Measurements from ENCODE around the gene MIPOL1.
"Not testable (repeated sequence)": the region's sequence is repeated elsewhere in the genome, so short reads cannot be mapped to it uniquely, and the experiment has no call there.

MIPOL1 gene

DNA sequence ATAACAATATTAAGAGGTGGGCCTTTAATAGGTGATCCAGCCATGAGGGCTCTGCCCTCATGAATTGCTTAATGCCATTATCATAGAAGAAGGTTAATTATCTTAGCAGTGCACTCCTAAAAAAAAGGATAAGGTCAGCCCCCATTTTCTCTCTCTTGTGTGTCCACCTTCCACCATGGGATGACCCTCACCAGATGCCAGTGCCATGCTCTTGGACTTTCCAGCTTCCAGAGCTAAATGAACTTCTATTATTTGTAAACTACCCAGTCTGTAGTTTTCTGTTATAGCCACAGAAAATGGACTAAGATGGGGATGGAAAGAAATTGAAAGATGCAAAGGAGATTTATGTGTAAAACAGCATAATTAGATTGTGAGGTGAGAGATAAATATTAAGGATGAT lies 271.9 kb downstream of the MIPOL1 start:
- no peak for DNase-seq

DNA sequence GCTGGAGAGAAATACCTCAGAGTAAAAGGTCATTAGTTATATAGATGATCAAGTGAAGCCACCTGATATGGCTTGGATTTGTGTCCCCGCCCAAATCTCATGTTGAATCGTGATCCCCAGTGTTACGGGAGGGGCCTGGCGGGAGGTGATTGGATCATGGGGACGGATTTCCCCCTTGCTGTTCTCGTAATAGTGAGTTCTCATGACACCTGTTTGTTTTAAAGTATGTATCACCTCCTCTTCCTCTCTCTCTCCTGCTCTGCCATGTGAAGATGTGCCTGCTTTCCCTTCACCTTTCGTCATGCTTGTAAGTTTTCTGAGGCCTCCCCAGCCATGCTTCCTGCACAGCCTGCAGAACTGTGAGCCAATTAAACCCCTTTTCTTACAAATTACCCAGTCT lies 272.5 kb downstream of the MIPOL1 start:
- DNase-seq = no peak

DNA sequence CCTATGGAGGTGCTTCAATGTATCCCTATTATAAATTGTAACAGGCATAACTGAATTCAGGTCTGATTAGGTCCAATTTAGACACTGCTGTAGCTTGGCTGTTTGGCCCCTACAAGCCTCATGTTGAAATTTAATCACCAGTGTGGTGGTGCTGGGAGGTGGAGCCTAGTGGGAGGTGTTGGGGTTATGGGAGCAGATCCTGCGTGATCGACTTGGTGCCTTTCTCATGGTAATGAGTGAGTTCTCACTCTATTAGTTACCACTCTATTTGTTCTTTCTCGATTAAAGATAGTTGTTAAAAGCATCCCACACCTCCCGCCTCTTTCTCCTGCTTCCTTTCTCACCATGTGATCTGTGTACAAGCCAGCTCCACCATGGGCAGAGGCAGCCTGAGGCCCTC lies 275.2 kb downstream of the MIPOL1 start:
- no peak for DNase-seq

DNA sequence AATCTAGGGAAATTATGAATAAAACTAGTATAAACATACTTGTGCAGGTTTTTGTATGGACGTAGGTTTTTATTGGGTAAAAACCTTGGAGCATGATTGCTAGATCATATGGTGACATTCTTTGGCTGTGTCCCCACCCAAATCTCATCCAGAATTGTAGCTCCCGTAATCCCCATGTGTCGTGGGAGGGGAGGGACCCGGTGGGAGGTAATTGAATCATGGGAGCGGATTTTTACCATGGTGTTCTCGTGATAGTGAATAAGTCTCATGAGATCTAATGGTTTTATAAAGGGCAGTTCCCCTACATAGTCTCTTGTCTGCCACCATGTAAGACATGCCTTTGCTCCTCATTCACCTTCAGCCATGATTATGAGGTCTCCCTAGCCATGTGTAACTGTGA lies 276.5 kb downstream of the MIPOL1 start:
- DNase-seq = no peak

DNA sequence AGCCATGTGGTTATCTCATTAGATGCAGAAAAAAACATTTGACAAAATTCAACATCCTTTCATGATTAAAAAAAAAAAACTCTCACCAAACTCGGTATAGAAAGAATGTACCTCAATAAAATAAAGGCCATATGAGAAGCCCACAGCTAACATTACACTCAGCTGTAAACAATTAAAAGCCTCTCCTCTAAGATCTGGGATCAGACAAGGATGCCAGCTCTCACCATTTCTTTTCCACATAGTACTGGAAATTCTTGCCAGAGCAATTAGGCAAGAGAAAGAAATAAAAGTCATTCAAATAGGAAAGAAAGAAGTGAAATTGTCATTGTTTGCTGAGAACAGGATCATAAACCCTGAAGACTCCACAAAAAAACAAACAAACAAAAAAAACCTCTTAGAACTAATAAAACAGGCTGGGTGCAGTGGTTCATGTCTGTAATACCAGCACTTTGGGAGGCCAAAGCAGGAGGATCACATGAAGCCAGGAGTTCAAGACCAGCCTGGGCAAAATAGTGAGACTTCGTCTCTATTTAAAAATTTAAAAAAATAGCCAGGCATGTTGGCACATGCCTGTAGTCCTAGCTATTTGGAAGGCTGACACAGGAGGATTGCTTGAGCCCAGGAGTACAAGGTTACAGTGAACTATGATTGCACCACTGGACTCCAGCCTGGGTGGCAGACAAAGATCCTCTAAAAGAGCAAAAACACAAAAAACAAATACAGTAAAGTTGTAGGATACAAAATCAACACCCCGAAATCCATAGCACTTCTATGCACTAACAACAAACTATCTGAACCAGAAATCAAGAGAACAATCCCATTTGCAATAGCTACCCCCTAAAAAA lies 282.9 kb downstream of the MIPOL1 start:
- DNase-seq = no peak

DNA sequence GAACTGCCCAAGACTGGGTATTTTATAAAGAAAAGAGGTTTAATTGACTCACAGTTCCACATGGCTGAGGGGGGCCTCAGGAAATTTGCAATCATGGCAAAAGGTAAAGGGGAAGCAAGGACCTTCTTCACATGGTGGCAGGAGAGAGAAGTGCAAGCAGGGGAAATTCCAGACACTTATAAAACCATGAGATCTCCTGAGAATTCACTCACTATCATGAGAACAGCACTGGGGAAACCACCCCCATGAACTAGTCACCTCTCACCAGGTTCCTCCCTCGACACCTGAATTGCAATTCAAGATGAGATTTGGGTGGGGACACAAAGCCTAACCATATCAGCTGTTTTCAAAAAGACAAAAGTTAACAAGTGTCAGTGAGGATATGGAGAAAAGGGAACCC lies 284.7 kb downstream of the MIPOL1 start:
- no peak for DNase-seq

DNA sequence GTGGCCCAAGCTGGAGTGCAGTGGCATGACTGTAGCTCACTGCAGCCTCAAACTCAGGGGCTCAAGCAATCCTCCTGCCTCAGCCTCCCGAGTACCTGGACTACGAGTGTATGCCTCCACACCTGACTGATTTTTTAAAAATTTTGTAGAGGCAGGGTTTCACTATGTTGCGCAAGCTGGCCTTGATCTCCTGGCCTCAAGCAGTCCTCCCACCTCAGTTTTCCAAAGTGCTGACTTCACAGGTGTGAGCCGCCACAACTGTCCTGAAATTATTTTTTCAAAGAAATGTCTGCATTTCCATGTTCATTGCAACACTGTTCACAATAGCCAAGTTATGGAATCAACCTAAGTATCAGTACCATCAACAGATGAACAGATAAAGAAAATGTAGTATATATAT lies 285.9 kb downstream of the MIPOL1 start:
- no peak for DNase-seq

DNA sequence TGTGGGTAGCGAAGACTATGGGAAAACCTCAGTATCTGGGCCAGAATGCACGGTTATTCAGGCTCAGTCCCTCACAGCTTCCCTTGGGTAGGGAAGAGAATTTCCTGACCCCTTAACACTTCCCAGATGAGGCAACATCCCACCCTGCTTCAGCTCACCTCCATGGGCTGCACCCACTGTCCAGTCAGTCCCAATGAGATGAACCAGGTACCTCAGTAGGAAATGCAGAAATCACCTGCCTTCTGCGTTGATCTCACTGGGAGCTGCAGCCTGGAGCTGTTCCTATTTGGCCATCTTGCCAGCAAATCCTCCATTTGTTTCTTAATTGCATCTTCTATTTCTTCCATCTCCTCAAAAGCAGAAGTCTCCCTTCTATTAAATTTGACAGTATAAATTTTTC lies 292.9 kb downstream of the MIPOL1 start:
- no peak for DNase-seq

DNA sequence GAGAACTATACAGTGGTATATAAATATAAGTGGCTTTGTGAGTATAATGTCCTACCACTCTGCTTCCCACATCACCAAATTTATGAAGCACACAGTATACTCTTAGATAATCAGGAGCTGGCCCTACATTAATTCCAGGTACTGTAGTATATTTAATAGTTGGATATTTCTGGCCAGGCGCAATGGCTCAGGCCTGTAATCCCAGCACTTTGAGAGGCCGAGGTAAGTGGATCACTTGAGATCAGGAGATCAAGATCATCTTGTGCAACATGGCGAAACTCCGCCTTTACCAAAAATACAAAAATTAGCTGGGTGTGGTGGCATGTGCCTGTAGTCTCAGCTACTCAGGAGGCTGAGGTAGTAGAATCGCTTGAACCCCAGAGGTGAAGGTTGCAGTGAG lies 293.3 kb downstream of the MIPOL1 start:
- DNase-seq = no peak

DNA sequence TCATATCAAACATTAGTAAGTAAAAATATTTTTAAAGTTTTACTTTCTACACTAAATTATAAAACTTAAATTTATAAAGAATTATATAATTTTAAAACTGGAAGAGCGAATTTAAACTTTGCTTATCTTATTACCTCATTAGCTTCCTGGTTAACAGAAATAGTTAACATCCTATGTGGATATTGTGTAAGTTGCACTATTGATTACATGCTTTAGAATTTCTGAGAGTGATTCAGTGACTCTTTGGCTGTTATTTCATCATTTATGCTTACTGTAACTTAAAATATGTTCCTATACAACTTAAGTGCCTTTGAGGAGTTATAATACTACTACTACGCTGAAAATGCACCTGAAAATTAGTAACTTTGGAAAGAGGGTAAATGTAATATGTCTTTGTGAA lies 295.9 kb downstream of the MIPOL1 start:
- no peak for DNase-seq

DNA sequence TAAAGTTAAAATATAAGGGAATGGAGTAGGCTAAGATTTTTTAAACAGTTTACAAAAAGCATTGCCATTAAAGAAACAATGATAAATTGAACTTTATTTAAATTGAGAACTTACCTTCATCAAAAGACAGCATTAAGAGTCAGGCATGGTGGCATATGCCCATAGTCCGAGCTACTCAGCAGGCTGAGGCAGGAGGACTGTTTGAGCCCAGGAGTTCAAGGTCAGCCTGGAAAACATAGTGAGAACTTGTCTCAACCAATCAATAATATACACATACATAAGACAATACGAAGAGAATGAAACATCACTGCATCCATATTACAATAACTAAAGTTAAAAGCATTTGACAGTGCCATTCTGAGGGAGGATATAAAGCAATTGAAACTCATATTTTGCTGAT lies 299.7 kb downstream of the MIPOL1 start:
- DNase-seq = no peak

DNA sequence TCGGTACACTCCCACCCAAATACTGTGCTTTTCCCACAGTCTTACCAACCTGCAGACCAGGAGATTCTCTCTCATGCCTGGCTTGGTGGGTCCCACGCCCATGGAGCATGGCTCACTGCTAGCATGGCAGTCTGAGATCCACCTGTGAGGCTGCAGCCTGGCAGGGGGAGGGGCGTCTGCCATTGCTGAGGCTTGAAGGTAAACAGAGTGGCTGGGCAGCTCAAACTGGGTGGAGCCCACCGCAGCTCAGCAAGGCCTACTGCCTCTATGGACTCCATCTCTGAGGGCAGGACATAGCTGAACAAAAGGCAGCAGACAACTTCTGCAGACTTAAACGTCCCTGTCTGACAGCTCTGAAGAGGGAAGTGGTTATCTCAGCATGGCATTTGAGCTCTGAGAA lies 304.1 kb downstream of the MIPOL1 start:
- no peak for DNase-seq

DNA sequence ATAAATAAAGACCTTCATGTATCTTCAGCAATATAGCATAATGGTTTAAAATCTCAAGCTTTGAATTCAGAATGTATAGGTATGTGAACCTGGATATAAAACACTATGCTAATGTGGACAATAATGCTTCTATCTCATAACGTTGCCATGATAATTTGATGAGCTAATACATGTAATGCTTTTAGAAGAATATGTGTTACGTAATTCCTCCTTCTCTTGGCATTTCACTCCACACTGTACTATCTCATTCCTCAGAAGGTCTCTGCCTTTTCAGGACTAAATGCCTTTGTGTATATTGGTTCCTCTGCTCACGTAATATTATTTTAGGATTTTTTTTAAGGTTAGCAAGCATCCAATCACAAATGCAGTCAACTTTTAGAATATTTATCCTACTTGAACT lies 310.8 kb downstream of the MIPOL1 start:
- no peak for DNase-seq

DNA sequence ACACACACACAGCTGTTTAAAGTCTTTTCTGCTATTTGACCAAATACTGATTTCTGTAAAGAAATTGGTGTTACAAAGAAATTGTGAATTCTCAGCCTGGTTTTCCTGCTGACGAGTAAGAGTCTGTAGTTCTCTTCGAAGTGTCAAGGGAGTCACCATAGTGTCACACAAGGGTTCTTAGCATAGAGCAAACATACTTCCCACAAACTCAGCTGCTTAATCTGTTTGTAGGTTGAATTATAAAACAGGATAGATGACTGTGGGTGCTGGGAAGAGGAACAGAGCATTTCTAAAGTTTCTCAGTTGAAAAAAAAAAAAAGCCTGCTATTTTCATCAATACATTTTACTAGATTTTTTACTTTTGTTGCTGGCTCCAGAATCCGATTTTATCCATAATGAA lies 314.4 kb downstream of the MIPOL1 start:
- DNase-seq = no peak

DNA sequence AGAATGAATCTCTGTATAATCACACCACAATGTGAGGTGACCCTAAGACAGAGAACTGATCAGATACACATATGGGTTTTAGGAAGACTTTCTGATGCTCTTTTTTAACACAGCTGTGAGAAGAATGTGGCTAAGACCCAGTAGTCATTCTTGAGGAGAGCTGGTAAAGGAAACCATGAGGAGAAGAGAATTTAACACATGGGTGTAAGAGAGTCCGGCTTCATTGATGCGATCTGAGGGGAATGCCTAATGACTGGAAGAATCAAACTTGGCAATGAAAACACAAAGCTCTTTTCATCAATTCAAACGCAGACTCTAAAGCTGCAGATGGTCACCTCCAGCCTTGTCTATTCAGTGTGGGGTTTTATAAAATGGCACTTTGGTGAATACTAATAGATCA lies 318.0 kb downstream of the MIPOL1 start:
- peak; percentile 32 to 72 for DNase-seq

DNA sequence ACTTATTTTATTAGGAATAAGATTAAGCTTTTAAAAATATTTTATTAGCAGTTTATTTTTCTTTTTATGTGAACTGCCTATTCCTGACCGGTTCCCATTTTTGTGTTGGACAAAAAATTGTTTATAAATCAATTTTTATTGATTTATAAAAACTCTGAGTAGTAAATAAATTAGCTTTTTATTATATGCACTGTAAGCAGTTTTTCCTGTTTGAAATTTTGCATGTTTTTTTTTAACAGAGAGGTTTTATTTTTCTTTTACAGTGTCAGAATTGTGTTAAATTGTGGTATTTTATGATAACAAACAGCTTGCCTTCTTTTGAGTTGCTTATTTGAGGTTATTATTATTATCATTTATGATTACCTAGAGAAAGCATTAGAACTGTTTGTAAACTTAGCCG lies 329.3 kb downstream of the MIPOL1 start:
- no peak for DNase-seq

DNA sequence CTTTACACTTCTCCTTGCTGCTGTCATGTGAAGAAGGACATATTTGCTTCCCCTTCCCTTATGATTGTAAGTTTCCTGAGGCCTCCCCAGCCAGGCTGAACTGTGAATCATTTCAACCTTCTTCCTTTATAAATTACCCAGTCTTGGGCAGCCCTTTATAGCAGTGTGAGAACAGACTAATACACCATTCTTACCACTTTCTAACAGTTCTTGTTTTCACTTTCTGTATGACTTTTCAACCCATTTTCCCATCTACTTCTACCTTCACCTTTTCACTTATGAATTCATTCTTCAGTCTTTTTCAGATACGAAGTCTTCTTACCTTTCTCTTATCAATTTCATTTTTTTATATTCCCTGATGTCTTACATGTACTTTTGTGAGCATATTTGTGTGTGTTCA lies 342.3 kb downstream of the MIPOL1 start:
- DNase-seq = no peak

DNA sequence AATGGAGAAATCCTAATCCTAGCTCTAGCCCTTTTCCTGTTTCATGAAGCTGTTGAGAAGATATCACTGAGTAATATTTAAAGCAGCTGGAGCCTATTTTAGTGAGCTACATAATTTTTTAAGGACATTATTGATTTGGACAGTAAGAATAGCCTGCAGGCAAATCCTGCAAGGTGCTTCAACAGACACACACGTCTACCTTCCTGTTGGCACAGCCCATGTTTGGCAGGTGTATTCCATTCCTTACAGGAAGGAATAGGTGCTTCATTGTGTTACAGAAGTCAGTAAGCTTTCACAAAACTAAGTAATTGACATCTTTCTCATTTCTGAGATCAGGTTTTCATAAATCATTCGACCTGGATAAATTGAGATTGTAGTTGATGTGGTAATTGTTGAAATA lies 346.7 kb downstream of the MIPOL1 start:
- no peak for DNase-seq

DNA sequence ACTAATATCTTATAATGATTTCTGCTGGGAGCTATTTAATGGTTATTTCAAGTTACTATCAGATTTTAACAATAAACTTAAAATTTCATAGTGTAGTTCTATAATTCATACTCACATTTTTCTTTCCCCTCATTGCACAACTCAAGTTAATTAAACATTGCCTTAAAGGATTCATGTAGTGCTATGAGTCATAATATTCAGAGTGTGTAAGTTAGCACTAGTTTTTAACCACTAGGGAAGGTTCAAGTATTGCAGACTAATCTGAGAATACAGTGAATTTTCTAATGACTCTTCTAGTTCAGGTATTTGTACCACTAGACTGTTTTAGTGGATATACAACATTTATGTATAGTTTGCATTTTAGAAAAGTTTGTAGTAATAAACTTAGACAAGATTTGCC lies 347.4 kb downstream of the MIPOL1 start:
- DNase-seq = no peak

DNA sequence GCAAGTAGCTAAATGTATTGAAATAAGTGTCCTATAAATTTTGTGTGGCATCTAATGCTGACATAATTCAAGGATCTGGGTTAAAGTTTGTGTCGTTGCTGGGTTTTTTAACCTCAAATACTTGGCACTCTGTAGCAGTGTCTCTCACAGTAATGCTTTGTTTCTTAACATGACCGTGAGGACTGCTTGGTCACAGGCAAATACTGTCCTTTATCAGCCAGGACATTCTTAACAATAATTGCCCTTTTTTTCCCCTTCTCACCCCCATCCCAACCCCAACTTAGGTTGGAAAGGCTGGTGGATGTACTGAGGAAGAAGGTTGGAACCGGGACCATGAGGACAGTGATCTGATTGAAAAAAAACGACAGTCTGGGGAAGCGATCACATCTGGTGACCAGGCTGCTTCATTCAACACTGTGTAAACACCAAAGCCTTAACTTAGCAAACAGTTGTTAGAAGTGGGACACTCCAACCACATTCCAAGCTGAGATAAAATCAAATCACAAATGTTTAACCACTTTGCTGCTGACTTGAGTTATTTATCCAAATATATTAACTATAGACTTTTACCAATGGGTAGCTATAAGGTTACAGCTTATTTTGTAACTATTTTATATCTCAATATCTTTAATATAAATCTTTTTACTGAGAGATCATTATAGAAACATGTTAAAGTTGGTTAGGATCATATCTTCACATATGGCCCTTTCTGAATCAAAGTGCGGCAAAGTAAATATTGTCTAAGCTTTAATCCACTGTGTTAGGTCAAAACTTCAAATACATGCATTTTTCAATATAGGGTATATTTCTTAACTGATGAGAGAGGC lies 349.1 kb downstream of the MIPOL1 start:
- DNase-seq = peak in 1 of 2 experiments; percentile 33

DNA sequence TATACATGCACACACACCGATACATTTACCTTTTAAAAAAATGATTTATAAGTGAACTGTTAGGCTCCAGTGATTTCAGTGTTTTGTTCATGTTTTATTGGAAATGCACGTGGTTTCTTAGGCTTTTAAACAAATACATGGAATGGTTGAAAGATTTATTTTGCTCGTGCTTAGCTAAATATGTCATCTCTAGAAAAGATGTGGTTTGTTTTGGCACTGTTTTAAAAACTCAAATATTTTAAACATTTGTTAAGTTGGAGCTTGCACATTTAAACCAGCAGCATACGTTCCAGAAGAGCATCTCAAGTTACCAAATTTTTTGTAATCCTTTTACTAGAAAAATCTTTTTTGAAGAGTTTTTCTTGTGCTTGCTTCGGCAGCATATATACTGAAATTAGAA lies 352.8 kb downstream of the MIPOL1 start:
- peak in 1 of 2 experiments; percentile 45 for DNase-seq

DNA sequence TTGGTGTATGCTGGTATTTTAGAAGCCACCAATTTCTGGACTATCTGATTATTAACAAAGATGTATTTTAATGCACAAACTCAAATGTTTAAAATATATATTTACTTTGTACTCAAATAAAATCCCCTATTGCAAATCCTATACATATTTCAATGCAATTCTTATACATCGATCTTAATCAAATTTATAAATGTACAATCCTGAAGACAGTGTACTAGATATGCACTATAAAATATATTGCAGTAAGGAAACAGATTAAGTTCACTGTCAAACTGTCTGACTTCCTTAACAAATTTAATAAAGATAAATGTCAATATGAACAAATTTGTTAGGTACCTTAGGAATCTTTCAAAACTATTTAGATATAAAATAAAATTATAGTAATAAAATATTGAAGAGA lies 353.4 kb downstream of the MIPOL1 start:
- no peak for DNase-seq

DNA sequence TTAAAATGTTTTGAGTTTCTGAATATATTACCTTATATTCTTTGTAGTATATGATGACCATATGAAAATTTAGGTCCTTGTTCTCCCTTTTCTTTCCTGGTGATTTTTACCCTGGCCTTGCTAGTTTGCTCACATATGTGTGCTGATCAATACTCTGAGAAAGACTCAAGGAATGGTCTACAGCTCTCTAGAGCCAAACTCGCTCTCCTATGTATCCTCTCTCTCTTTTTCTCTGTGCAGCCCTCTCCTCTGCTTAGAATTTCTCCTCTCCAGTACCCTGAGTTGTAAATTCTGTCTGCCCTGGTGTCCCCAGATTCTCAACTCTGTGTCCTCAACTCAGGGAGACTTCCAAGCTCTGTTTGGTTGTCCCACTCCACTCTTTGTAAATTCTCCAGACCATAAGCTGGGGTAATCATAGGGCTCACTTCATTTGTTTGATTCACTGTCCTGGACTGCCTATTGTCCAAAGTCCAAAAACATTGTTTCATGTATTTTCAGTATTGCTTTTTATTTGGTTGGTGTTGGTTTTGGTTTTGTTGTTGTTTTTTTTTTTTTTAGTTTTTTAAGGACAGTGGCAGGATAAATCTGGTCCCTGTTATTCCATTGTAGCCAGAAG lies 356.3 kb downstream of the MIPOL1 start:
- DNase-seq = no peak

DNA sequence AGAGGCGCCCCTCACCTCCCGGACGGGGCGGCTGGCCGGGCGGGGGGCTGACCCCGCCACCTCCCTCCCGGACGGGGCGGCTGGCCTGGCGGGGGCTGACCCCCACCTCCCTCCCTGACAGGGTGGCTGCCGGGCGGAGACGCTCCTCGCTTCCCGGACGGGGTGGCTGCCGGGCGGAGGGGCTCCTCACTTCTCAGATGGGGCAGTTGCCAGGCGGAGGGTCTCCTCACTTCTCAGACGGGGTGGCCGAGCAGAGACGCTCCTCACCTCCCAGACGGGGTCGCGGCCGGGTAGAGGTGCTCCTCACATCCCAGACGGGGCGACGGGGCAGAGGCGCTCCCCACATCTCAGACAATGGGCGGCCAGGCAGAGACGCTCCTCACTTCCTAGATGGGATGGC lies 357.9 kb downstream of the MIPOL1 start:
- DNase-seq = not testable (repeated sequence)
